Uterus (tissue), 4 donors: Measurements from ENCODE around the gene FSTL5. TPM values are rescaled to one million over a fixed set of nuclear protein-coding genes. Genes with fewer than 3 reads are reported as not detected.

ENCODE experiments used
- DNase-seq, 2 donors: peaks; one replicate each; pipeline ENCODE4 v3.0.0-alpha.2; 2019 to 2020
- H3K27ac ChIP-seq, 2 donors: fragments of 200-600 bp; sonication (generic); 1 replicate in 1 of 2; 2 replicates in 1 of 2; pipeline ENCODE4 v1.5.1; 2016 to 2018
- H3K27me3 ChIP-seq, 2 donors: fragments of 200-600 bp; sonication (generic); one replicate each; pipeline ENCODE4 v1.5.1; 2018 to 2019; ENCODE audit warnings: control low read depth in 1 of 2
- H3K36me3 ChIP-seq, 2 donors: fragments of 200-600 bp; sonication (generic); one replicate each; pipeline ENCODE4 v1.5.1; 2019; ENCODE audit warnings: control low read depth in 1 of 2
- H3K4me1 ChIP-seq, 2 donors: fragments of 200-600 bp; sonication (generic); one replicate each; pipeline ENCODE4 v1.5.1; 2018 to 2019; ENCODE audit warnings: control low read depth in 1 of 2
- H3K4me3 ChIP-seq, 2 donors: fragments of 200-600 bp; sonication (generic); 1 replicate in 1 of 2; 2 replicates in 1 of 2; pipeline ENCODE4 v1.5.1; 2018 to 2019; ENCODE audit warnings: mild to moderate bottlenecking in 1 of 2
- H3K9me3 ChIP-seq, 2 donors: fragments of 200-600 bp; sonication (generic); one replicate each; pipeline ENCODE4 v1.5.1; 2019; ENCODE audit warnings: control low read depth in 1 of 2
- CTCF ChIP-seq, 4 experiments: fragments of 200-600 bp in 2 of 4; fragments of 450-650 bp in 2 of 4; sonication (generic) in 2 of 4; IDR thresholded peaks; one replicate each; pipeline ENCODE4 v1.5.1; 2016 to 2019; ENCODE audit warnings: antibody characterized with exemption in 4 of 4, mild to moderate bottlenecking in 2 of 4, moderate library complexity in 1 of 4
- POLR2A ChIP-seq, 2 donors: fragments of 450-650 bp; IDR thresholded peaks; one replicate each; pipeline ENCODE4 v1.6.1; 2016; ENCODE audit warnings: antibody characterized with exemption in 2 of 2, mild to moderate bottlenecking in 1 of 2, moderate library complexity in 1 of 2
- intact Hi-C: fragments of 100-400 bp; cut with DNase I; formaldehyde crosslinking; loops from one replicate; pipeline ENCODE4 v1.15.1; 2023; ENCODE audit warnings: low total_unique reads
- total RNA-seq, 4 donors: library from RNA; depleted of rRNA in 3 of 4; stranded (reverse); fragments of >200 nt in 3 of 4; gene quantifications; one replicate each; pipeline versions ENCODE4 v1.1.0 to v1.2.4, GENCODE V29; 2014 to 2023
- donor health status: DM: yes; HTN: yes; CAD: no.

Gene FSTL5
- total RNA-seq, 4 donors from 2014 or later: 2.4 TPM; not detected in 3

- Histone ChIP-seq H3K4me3 (no peak overlapping the region), H3K27me3 (no peaks in the 10 kb centered on the region), H3K4me1 (no peaks in the 10 kb centered on the region), H3K36me3 (no peaks in the 10 kb centered on the region), H3K9me3 (no peaks in the 10 kb centered on the region), H3K27ac (no peak overlapping the region)
- DNase-seq: no peak
- intact Hi-C loops: no loop called here
- TF ChIP-seq CTCF (IDR thresholded peaks at IDR 0.05): no peak
- TF ChIP-seq POLR2A (IDR thresholded peaks at IDR 0.05): no peak
Measured at GRCh38 chr4:161457906-161458305, 705.9 kb downstream of the FSTL5 start.

- TF ChIP-seq CTCF (IDR thresholded peaks at IDR 0.05) (no peak), POLR2A (IDR thresholded peaks at IDR 0.05) (no peak)
- H3K4me1 ChIP-seq: no peaks in the 10 kb centered on the region
- intact Hi-C loops: no loop called here
- H3K36me3 ChIP-seq: no peaks in the 10 kb centered on the region
- H3K4me3 ChIP-seq: no peak overlapping the region
- no peak for DNase-seq
- H3K27ac ChIP-seq: no peak overlapping the region
- H3K27me3 ChIP-seq: no peaks in the 10 kb centered on the region
- H3K9me3 ChIP-seq: no peaks in the 10 kb centered on the region
Measured at GRCh38 chr4:161457311-161457710, 706.5 kb downstream of the FSTL5 start.

GRCh38 chr4:161454860-161455259 is 708.9 kb downstream of the FSTL5 start:
- Histone ChIP-seq H3K9me3 (no peaks in the 10 kb centered on the region), H3K27ac (no peak overlapping the region), H3K4me3 (no peak overlapping the region), H3K4me1 (no peaks in the 10 kb centered on the region), H3K36me3 (no peaks in the 10 kb centered on the region), H3K27me3 (no peaks in the 10 kb centered on the region)
- no peak for DNase-seq
- intact Hi-C loops: no loop called here
- TF ChIP-seq CTCF (IDR thresholded peaks at IDR 0.05): no peak
- no peak for TF ChIP-seq POLR2A (IDR thresholded peaks at IDR 0.05)

GRCh38 chr4:161448550-161449180 is 715.1 kb downstream of the FSTL5 start:
- Histone ChIP-seq H3K36me3 (no peaks in the 10 kb centered on the region), H3K27ac (no peak overlapping the region), H3K27me3 (no peaks in the 10 kb centered on the region), H3K9me3 (no peaks in the 10 kb centered on the region), H3K4me3 (no peak overlapping the region), H3K4me1 (no peaks in the 10 kb centered on the region)
- DNase-seq: no peak
- intact Hi-C loops: no loop called here
- TF ChIP-seq POLR2A (IDR thresholded peaks at IDR 0.05) (no peak), CTCF (IDR thresholded peaks at IDR 0.05) (no peak)

- Histone ChIP-seq H3K9me3 (no peaks in the 10 kb centered on the region), H3K27ac (no peak overlapping the region), H3K36me3 (no peaks in the 10 kb centered on the region), H3K4me1 (no peaks in the 10 kb centered on the region), H3K4me3 (no peak overlapping the region), H3K27me3 (no peaks in the 10 kb centered on the region)
- DNase-seq: no peak
- TF ChIP-seq CTCF (IDR thresholded peaks at IDR 0.05) (no peak), POLR2A (IDR thresholded peaks at IDR 0.05) (no peak)
- intact Hi-C loops: no loop called here
Measured at GRCh38 chr4:161444626-161445025, 719.2 kb downstream of the FSTL5 start.
